Measurements from ENCODE around the gene USP28.

Gene USP28

GRCh38 chr11:113752932-113753331 is 122.4 kb downstream of the USP28 start:
- Histone ChIP-seq H3K4me3 (ENCODE audit: low read length, poor library complexity, severe bottlenecking) (no peak overlapping the region), H3K4me2 (ENCODE audit: low read depth, low read length, poor library complexity, severe bottlenecking) (no peak overlapping the region), H3K9ac (ENCODE audit: low read depth, low read length, poor library complexity, severe bottlenecking) (no peak overlapping the region), H3F3A (ENCODE audit: low read depth) (no peaks in the 10 kb centered on the region), H3K9me3 (ENCODE audit: insufficient read depth, low read depth, low read length) (no peaks in the 10 kb centered on the region), H3K79me2 (ENCODE audit: insufficient read depth, low read length) (no peaks in the 10 kb centered on the region), H3K27me3 (ENCODE audit: insufficient read depth, low read length, poor library complexity, severe bottlenecking) (no peaks in the 10 kb centered on the region), H4K20me1 (ENCODE audit: insufficient read depth, low read length, poor library complexity, severe bottlenecking) (no peaks in the 10 kb centered on the region), H3K36me3 (ENCODE audit: insufficient read depth, low read length) (peaks cover 57% of the 10 kb centered on the region), H3K9me2 (replicated peaks; ENCODE audit: low read depth, low read length) (no peaks in the 10 kb centered on the region), H2AFZ (ENCODE audit: low read length) (no peak overlapping the region), H3K4me1 (ENCODE audit: insufficient read depth, low read length, poor library complexity, severe bottlenecking) (no peaks in the 10 kb centered on the region)
- TF ChIP-seq CTCF (conservative IDR thresholded peaks at IDR 0.05; ENCODE audit: low read length) (no peak), EZH2phosphoT487 (IDR thresholded peaks at IDR 0.05; ENCODE audit: borderline replicate concordance) (no peak)

All from Loucy (cell line).